ENCODE data around the gene HMGCR. TPM values are rescaled to one million over a fixed set of nuclear protein-coding genes. Genes with fewer than 3 reads are reported as not detected.

Gene HMGCR
- total RNA-seq = 18.4 and 70.6 TPM in 2 replicates

DNA sequence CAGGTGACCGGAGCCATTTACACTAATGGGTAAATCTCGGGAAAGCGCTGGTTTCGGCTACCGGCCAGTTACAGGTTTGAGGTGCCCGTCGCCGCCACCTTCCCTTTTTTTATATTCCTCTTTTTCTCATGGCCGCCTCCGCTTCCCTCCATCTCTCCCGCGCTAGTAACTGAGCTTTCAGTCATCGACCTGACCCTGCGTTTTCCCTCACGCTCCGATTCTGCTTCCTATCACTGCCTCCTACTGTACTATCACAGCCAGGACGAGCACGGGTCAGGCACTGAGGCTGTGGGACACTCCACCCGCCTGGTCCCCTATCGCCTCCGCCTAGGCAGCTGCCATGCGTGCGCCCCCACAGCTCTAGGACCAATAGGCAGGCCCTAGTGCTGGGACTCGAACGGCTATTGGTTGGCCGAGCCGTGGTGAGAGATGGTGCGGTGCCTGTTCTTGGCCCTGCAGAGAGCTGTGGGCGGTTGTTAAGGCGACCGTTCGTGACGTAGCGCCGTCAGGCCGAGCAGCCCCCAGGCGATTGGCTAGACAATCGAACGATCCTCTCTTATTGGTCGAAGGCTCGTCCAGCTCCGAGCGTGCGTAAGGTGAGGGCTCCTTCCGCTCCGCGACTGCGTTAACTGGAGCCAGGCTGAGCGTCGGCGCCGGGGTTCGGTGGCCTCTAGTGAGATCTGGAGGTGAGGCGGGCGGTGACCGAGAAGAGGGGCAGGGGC is at the start of gene HMGCR:
Gene HMGCR, plus strand, starts transcription at position 606 of the 722 bp plus-strand sequence. CDS start 5,386 bp downstream, outside the sequence.

Other genes with a start within 250 kb of the HMGCR start
- gene ANKRD31, start 100.3 kb upstream of the HMGCR start, total RNA-seq = under 0.01 TPM in 2 replicates
- gene CERT1, start 174.4 kb downstream of the HMGCR start, total RNA-seq = 8.7 and 33.9 TPM in 2 replicates
- gene POLK, start 174.7 kb downstream of the HMGCR start, total RNA-seq = 14.6 and 32.3 TPM in 2 replicates

All from epithelial cell of alveolus of lung (primary cell).